HG02970 (cell line): ENCODE results near the gene ACOX1.
A peak's percentile ranks its signal among the peaks of the same experiment; 100 is the strongest.

Experiments
- ATAC-seq: cut with Tn5 transposase; IDR thresholded peaks from one replicate; pipeline ENCODE4 v1.9.1; 2021; ENCODE audit warnings: mild to moderate bottlenecking, moderate library complexity, moderate number of reproducible peaks; ENCODE audit not compliant: unreplicated experiment, low FRiP score

ACOX1 gene

DNA sequence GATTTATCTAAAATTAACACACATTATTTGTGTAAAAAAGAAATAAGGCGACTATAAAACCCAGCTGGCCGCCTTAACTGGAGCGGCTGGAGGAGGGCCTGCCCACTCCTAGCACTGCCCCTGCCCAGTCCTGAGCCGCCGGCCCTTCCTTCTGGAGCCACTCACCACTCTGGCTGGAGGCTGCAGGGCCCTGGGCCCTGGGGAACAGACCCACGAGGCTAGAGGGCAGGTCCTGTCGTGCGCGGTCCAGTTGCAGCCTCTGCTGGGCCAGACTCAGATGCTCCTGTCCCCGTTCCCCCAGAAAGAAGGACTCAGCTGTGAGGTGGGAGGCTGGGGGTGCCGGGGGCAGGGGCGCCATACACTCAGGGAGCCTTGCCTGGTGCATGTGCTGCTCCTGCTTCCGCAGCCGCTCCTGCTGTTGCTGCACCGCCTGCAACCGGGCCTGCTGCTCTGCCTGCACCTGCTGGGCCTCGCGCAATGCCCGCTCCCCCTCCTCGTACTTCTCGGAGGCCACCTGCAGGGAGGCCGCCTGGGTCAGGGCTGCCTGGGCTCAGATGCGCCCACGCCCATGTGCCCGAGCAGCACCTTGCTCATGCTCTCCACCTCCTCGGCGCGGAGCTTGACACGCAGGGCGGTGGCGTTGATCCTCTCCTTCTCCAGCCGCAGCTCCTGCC is 65.3 kb downstream of the ACOX1 start:
- no peak for ATAC-seq

DNA sequence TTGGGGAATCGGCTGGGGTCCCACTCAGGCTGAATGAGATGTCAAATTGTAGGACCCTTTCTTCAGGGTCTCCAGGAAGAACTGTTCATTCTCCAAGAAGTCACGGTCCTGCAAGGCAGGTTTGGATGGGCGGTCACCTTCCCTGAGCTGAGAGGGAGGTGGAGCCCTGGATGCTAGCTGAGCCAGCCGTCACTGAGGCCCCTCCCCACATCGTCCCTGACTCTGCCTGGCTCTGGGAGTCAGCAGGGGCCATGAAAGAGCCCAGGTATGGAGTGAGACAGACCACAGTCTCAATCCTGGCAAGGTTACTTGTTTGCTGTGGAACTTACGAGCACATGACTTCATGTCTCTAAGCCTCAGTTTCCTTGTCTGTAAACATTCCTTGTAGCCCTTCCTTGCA is 68.3 kb downstream of the ACOX1 start:
- ATAC-seq: no peak

DNA sequence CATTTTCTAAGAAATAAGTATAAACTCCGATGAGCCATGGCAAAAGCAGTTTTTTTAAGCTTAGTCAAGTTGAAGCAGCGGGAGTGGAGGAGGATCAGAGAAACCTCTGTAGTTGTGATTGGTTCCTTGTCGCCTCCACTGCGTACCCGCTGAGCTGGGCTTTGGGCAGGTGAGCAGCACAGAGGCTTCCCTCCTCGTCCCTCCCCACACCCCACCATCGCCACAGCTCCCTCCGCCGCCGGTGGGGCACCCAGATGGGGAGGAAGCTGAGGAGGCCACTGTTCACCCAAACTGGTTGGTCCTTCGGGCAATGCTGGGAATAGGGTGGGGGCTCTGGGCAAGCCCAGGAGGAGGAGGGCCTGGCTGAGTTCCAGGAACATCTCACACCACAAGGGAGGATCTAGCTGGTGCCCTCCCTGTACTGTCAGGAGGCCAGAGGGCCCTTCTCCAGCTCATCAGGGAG is 69.1 kb downstream of the ACOX1 start:
- no peak for ATAC-seq

- no peak for ATAC-seq
Measured at GRCh38 chr17:75909051-75909811, 69.7 kb downstream of the ACOX1 start.

- no peak for ATAC-seq
Measured at GRCh38 chr17:75908201-75908600, 70.8 kb downstream of the ACOX1 start.

- ATAC-seq: no peak
Measured at GRCh38 chr17:75906143-75906884, 72.7 kb downstream of the ACOX1 start.

- ATAC-seq: peak; percentile 97
Measured at GRCh38 chr17:75904749-75905521, 74.0 kb downstream of the ACOX1 start, which contains the start of gene MRPL38. Gene MRPL38, minus strand, starts transcription at chr17:75904884. Its CDS starts 9 bp downstream, at chr17:75904875.

- no peak for ATAC-seq
Measured at GRCh38 chr17:75902406-75902805, 76.6 kb downstream of the ACOX1 start.

- ATAC-seq: no peak
Measured at GRCh38 chr17:75901727-75902126, 77.2 kb downstream of the ACOX1 start.

DNA sequence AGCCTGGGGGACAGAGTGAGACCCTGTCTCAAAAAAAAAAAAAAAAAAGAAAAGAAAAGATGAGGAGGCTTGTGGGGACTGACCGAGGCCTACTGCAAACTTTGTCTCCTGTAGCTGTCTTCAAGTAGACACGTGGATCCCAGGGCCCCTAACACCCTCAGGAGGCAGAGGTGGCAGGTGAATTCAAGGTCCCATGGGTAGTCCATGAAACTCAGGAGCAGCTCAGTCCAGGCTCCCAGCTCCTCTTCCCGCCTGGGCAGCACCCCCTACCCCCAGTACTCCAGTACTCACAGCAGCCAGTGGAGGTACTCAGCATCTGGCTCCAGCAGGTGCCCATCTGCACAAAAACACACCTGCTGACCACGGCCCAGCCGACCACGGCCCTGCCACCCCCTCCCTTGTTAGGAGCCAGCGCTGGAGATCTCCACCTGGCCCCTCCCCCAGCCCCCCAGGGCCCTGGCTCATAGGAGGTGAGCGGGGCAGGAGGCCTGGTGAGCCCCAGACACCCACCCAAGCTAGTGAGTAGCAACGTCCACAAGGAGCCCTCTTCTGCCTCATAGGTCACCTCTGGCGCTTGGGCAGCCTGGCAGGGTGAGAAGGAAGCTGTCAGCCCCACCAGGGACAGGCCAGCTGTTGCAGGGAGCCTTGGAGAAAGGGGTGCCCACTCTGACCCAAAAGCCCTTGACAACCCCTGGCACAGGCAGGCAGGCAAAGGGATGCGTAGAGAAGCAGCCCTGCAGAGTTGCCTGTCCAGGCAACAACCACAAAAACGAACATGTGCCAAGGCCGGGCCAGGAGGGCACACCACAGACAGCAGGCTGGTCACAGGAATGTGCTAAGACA is 78.1 kb downstream of the ACOX1 start:
- ATAC-seq: no peak

DNA sequence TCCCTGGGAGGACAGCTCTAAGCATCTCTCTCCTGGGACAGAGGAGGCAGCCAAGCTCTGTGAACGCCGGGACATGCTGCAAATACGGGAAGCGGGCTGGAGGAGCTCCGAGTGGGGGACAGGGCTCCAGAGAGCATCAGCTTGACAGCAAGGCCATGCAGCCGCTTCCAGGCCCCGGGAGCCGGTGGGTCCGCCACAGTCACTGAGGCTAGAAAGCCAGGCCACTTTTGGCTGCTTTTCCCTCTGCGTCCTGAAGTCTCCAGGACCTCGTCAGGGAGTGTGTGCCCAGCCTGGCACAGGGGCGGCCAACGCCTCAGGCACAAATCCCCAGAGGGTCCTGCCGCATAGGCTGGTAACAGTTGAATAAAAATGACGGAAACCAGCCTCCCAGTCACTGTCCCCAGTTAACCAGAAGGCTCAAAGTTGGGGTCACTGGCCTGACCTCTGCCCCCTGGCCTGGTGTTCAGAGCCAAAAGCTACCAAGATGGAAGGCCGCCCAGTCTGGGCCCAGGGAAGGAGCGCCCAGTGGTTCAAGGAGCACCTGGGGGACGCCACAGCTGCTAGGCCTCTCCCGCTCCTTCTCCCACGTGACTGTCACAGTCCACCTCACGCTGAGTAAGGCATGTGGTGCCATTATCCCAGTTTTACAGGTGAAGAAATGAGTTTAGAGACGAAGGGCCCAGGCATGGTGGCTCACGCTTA is 79.0 kb downstream of the ACOX1 start:
- ATAC-seq: no peak

GRCh38 chr17:75899353-75899752 is 79.6 kb downstream of the ACOX1 start:
- ATAC-seq: no peak

DNA sequence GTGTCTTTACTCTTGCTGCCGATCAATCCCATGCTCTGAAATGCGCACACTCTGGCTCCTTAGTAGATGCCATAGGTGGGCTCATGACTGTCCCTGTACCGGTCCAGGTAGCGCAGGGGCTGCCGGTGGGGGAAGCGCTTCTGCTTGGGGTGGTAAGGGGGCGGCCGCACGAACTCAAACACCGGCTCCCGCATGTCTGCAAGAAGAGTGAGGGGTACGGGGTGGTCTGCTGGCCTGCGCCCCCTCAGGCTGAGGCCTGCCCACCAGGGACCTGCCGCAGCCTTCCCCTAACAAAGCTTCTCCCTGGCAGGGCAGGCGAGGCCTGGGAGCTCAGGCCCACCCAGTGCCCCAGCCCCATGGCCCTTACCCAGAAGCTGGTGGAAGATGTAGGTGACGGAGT is 80.2 kb downstream of the ACOX1 start:
- ATAC-seq: no peak

DNA sequence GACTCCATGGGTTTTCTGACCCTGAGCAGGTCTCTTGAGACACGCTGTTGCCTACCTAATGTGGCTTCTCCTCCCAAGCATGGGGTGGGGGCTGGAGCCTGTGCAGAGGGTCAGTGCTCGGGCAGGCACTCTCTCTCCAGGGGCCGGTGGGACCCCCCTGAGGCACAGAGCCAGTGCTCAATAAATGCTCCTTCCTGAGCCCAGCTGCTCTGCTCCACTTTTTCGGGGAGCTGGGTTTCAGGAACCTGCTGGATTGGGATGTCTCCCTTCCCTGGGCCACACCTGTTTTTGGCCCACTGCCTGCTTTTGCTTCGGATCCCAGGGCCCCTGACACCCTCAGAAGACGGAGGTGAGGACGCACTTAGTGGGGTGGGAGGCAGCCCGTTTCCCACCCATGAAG is 80.9 kb downstream of the ACOX1 start:
- ATAC-seq: no peak

- ATAC-seq: no peak
Measured at GRCh38 chr17:75897160-75898019, 81.6 kb downstream of the ACOX1 start.

GRCh38 chr17:75896415-75897159 is 82.4 kb downstream of the ACOX1 start, which contains the start of gene TRIM65:
Gene TRIM65, minus strand, starts transcription at chr17:75896951. Its CDS starts 14 bp downstream, at chr17:75896937.
- peak; percentile 47 for ATAC-seq
